HG02938 (cell line): ENCODE results near the gene NHERF1.

Experiments
- ATAC-seq: cut with Tn5 transposase; IDR thresholded peaks from one replicate; pipeline ENCODE4 v1.9.1; 2021; ENCODE audit warnings: mild to moderate bottlenecking, moderate library complexity; ENCODE audit not compliant: unreplicated experiment

Gene NHERF1

GRCh38 chr17:74748529-74749278 is at the start of gene NHERF1:
Gene NHERF1, plus strand, starts transcription at chr17:74748628. Its CDS starts 219 bp downstream, at chr17:74748847.
- peak; percentile 72 for ATAC-seq

- no peak for ATAC-seq
Measured at GRCh38 chr17:74699236-74699635, 49.2 kb upstream of the NHERF1 start.

GRCh38 chr17:74702116-74702871 is 46.1 kb upstream of the NHERF1 start:
- no peak for ATAC-seq

- no peak for ATAC-seq
Measured at GRCh38 chr17:74703311-74703710, 45.1 kb upstream of the NHERF1 start.

- no peak for ATAC-seq
Measured at GRCh38 chr17:74704544-74704943, 43.9 kb upstream of the NHERF1 start.

- ATAC-seq = no peak
Measured at GRCh38 chr17:74711058-74711824, 37.2 kb upstream of the NHERF1 start.

- no peak for ATAC-seq
Measured at GRCh38 chr17:74712301-74712700, 36.1 kb upstream of the NHERF1 start.

- no peak for ATAC-seq
Measured at GRCh38 chr17:74712756-74713155, 35.7 kb upstream of the NHERF1 start, which contains the start of gene CD300LF. Gene CD300LF, minus strand, starts transcription at chr17:74712923. Its CDS starts 57 bp downstream, at chr17:74712866.

- no peak for ATAC-seq
Measured at GRCh38 chr17:74713171-74713755, 35.2 kb upstream of the NHERF1 start.

GRCh38 chr17:74715144-74715543 is 33.3 kb upstream of the NHERF1 start:
- no peak for ATAC-seq

GRCh38 chr17:74720506-74720905 is 27.9 kb upstream of the NHERF1 start:
- ATAC-seq = no peak

GRCh38 chr17:74722782-74723181 is 25.6 kb upstream of the NHERF1 start:
- no peak for ATAC-seq

GRCh38 chr17:74723891-74724290 is 24.5 kb upstream of the NHERF1 start:
- no peak for ATAC-seq

- ATAC-seq = no peak
Measured at GRCh38 chr17:74725111-74725510, 23.3 kb upstream of the NHERF1 start.

- no peak for ATAC-seq
Measured at GRCh38 chr17:74728033-74728701, 20.3 kb upstream of the NHERF1 start.

GRCh38 chr17:74728702-74729075 is 19.7 kb upstream of the NHERF1 start:
- ATAC-seq = no peak

- no peak for ATAC-seq
Measured at GRCh38 chr17:74729368-74729767, 19.1 kb upstream of the NHERF1 start.

GRCh38 chr17:74729866-74730265 is 18.6 kb upstream of the NHERF1 start:
- ATAC-seq = no peak

GRCh38 chr17:74730491-74731346 is 17.7 kb upstream of the NHERF1 start:
- no peak for ATAC-seq

- ATAC-seq = no peak
Measured at GRCh38 chr17:74731347-74731605, 17.2 kb upstream of the NHERF1 start.
